Testis (tissue), 2 donors: ENCODE measurements around the gene RAB3C.

ENCODE experiments used
- CTCF ChIP-seq, 3 experiments: fragments of 450-650 bp in 2 of 3; fragments of 200-600 bp in 1 of 3; sonication (generic) in 1 of 3; IDR thresholded peaks; one replicate each; pipeline ENCODE4 v1.5.1; 2016 to 2019; ENCODE audit warnings: antibody characterized with exemption in 3 of 3, mild to moderate bottlenecking in 2 of 3, moderate library complexity in 1 of 3
- POLR2A ChIP-seq: fragments of 450-650 bp; IDR thresholded peaks from one replicate; pipeline ENCODE4 v1.6.1; 2017; ENCODE audit warnings: antibody characterized with exemption, mild to moderate bottlenecking, moderate library complexity

GRCh38 chr5:58544926-58545325 lies 37.9 kb upstream of the RAB3C start:
- no peak for TF ChIP-seq CTCF (IDR thresholded peaks at IDR 0.05)
- TF ChIP-seq POLR2A: no peak
